HEK293 (cell line): ENCODE results near the gene UBR4.
A peak's percentile ranks its signal among the peaks of the same experiment; 100 is the strongest.

ENCODE experiments used
- CTCF ChIA-PET: fragments of 350-600 bp; formaldehyde crosslinking; extraction: SDS; loops from one replicate; lab custom pipeline; 2021; ENCODE audit warnings: antibody characterized with exemption; lab: Yijun Ruan, JAX
- POLR2A ChIA-PET: fragments of 300-600 bp; formaldehyde crosslinking; extraction: SDS; loops from one replicate; lab custom pipeline; 2020; ENCODE audit warnings: antibody characterized with exemption, inconsistent platforms; lab: Yijun Ruan, JAX
- H3K27ac ChIP-seq: fragments of 200-500 bp; sonication (Bioruptor generic); 2 replicates; pipeline ENCODE4 v1.5.1; 2014; ENCODE audit warnings: low read depth, low read length, control low read depth, inconsistent platforms; ENCODE audit errors: extremely low read depth
- H3K36me3 ChIP-seq, 2 experiments: fragments of 200-500 bp in 1 of 2; sonication (Bioruptor generic) in 1 of 2; 1 replicate in 1 of 2; 2 replicates in 1 of 2; pipeline ENCODE4 v1.5.1; 2014 to 2017; ENCODE audit warnings: inconsistent platforms in 2 of 2, low read length in 2 of 2; ENCODE audit not compliant: control insufficient read depth in 2 of 2, insufficient read depth in 1 of 2
- H3K4me1 ChIP-seq: fragments of 200-500 bp; sonication (Bioruptor generic); 2 replicates; pipeline ENCODE4 v1.5.1; 2014; ENCODE audit warnings: mild to moderate bottlenecking, low read length, inconsistent platforms; ENCODE audit not compliant: control insufficient read depth, insufficient read depth
- H3K4me3 ChIP-seq: 2 replicates; pipeline ENCODE4 v1.5.1; 2011; ENCODE audit warnings: low read depth, mild to moderate bottlenecking, control low read depth, low read length, moderate library complexity
- H3K9me3 ChIP-seq: fragments of 200-500 bp; sonication (Bioruptor generic); 2 replicates; pipeline ENCODE4 v1.5.1; 2014; ENCODE audit warnings: low read depth, low read length, inconsistent platforms; ENCODE audit not compliant: control insufficient read depth, insufficient read depth
- GLI2 ChIP-seq: fragments of 450-650 bp; formaldehyde crosslinking; IDR thresholded peaks from 2 replicates; pipeline ENCODE4; 2017; ENCODE audit warnings: missing biosample characterization, missing genetic modification characterization, low read depth, borderline replicate concordance
- SCRT2 ChIP-seq: fragments of 450-650 bp; formaldehyde crosslinking; IDR thresholded peaks from 2 replicates; pipeline ENCODE4 v1.5.1; 2016; ENCODE audit warnings: missing biosample characterization, missing genetic modification characterization
- ZBTB21 ChIP-seq: fragments of 450-650 bp; formaldehyde crosslinking; IDR thresholded peaks from 2 replicates; pipeline ENCODE4 v1.5.1; 2017; ENCODE audit warnings: missing biosample characterization, missing genetic modification characterization
- ZIC2 ChIP-seq: fragments of 450-650 bp; formaldehyde crosslinking; IDR thresholded peaks from 2 replicates; pipeline ENCODE4 v1.5.1; 2016; ENCODE audit warnings: missing biosample characterization, missing genetic modification characterization
- ZNF211 ChIP-seq: fragments of 450-650 bp; formaldehyde crosslinking; IDR thresholded peaks from 2 replicates; pipeline ENCODE4 v1.5.1; 2016; ENCODE audit warnings: low read depth, missing biosample characterization, missing genetic modification characterization
- ZNF266 ChIP-seq: fragments of 450-650 bp; formaldehyde crosslinking; IDR thresholded peaks from 2 replicates; pipeline ENCODE4 v1.5.1; 2016; ENCODE audit warnings: missing biosample characterization, missing genetic modification characterization, low read depth
- ZNF274 ChIP-seq, 2 experiments: fragments of 200-500 bp in 1 of 2; fragments of 450-650 bp in 1 of 2; sonication (Bioruptor generic) in 1 of 2; formaldehyde crosslinking in 1 of 2; IDR thresholded peaks; 2 replicates each; pipeline versions ENCODE4 v1.5.1 to v1.6.1; 2014 to 2016; ENCODE audit warnings: borderline replicate concordance in 1 of 2, inconsistent platforms in 1 of 2, low read length in 1 of 2, missing biosample characterization in 1 of 2, missing genetic modification characterization in 1 of 2
- ZNF302 ChIP-seq: fragments of 450-650 bp; formaldehyde crosslinking; IDR thresholded peaks from 2 replicates; pipeline ENCODE4 v1.5.1; 2016; ENCODE audit warnings: missing biosample characterization, missing genetic modification characterization, low read depth
- ZNF404 ChIP-seq: fragments of 450-650 bp; formaldehyde crosslinking; IDR thresholded peaks from 2 replicates; pipeline ENCODE4 v1.5.1; 2017; ENCODE audit warnings: missing biosample characterization, missing genetic modification characterization
- ZNF521 ChIP-seq: fragments of 450-650 bp; formaldehyde crosslinking; IDR thresholded peaks from 2 replicates; pipeline ENCODE4 v1.5.1; 2017; ENCODE audit warnings: missing biosample characterization, mild to moderate bottlenecking, missing genetic modification characterization
- ZNF600 ChIP-seq: fragments of 450-650 bp; formaldehyde crosslinking; IDR thresholded peaks from 2 replicates; pipeline ENCODE4 v1.5.1; 2016; ENCODE audit warnings: missing biosample characterization, missing genetic modification characterization
- ZNF768 ChIP-seq: fragments of 450-650 bp; formaldehyde crosslinking; IDR thresholded peaks from 2 replicates; pipeline ENCODE4 v1.5.1; 2018; ENCODE audit warnings: missing biosample characterization, mild to moderate bottlenecking, missing genetic modification characterization
- ZNF776 ChIP-seq: fragments of 450-650 bp; formaldehyde crosslinking; IDR thresholded peaks from 2 replicates; pipeline ENCODE4 v1.5.0; 2017; ENCODE audit warnings: missing biosample characterization, missing genetic modification characterization, borderline replicate concordance
- ZNF785 ChIP-seq: fragments of 450-650 bp; formaldehyde crosslinking; IDR thresholded peaks from 2 replicates; pipeline ENCODE4 v1.5.1; 2016; ENCODE audit warnings: missing biosample characterization, missing genetic modification characterization
- ZSCAN16 ChIP-seq: fragments of 450-650 bp; formaldehyde crosslinking; IDR thresholded peaks from 2 replicates; pipeline ENCODE4 v1.5.1; 2016; ENCODE audit warnings: missing biosample characterization, missing genetic modification characterization
- ZXDB ChIP-seq: fragments of 450-650 bp; formaldehyde crosslinking; IDR thresholded peaks from 2 replicates; pipeline ENCODE4 v1.5.1; 2016; ENCODE audit warnings: missing biosample characterization, missing genetic modification characterization
- TF ChIP-seq, protein P1 (sequence below): fragments of 450-650 bp; formaldehyde crosslinking; IDR thresholded peaks from 2 replicates; pipeline ENCODE4 v1.5.1; 2016; ENCODE audit warnings: missing biosample characterization, missing genetic modification characterization
- TF ChIP-seq, protein P2 (sequence below): fragments of 450-650 bp; formaldehyde crosslinking; IDR thresholded peaks from 2 replicates; pipeline ENCODE4 v1.5.1; 2016; ENCODE audit warnings: missing biosample characterization, missing genetic modification characterization
- TF ChIP-seq, protein P3 (sequence below): fragments of 450-650 bp; formaldehyde crosslinking; IDR thresholded peaks from 2 replicates; pipeline ENCODE4 v1.5.1; 2016; ENCODE audit warnings: missing biosample characterization, missing genetic modification characterization
- TF ChIP-seq, protein P4 (sequence below): fragments of 450-650 bp; formaldehyde crosslinking; IDR thresholded peaks from 2 replicates; pipeline ENCODE4 v1.5.1; 2016; ENCODE audit warnings: missing biosample characterization, missing genetic modification characterization

Gene UBR4

DNA sequence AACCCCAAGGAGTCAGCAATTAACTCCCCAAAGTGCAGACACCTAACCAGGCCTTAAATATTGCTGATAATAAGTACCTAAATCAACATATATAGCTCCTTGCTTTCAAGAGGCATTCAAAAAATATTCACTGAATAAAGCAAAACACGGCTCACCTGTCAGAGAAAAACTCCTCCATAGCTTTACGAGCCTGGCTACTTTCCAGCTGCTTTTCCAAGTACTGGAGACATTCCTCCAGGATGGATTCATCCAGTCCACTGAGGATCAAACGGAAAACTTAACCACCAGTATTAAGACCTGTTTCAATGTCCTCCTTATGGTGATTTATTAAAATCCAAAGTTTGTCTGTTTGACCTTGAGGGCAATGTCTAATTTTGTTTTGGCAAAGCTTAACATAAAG, 44.6 kb downstream of the UBR4 start:
- Histone ChIP-seq H3K27ac (no peak overlapping the region), H3K36me3 (peaks cover 54 to 100% of the 10 kb centered on the region in 2 experiments), H3K4me1 (no peaks in the 10 kb centered on the region), H3K9me3 (no peaks in the 10 kb centered on the region), H3K4me3 (no peak overlapping the region)
- ChIA-PET POLR2A (interaction anchor here (0.6 kb wide), 1 partner anchor 561 kb away, joined by 3 read pairs; no protein-coding TSS in a partner anchor), CTCF (interaction anchor here (0.6 to 2.0 kb wide), 5 partner anchors 8 to 539 kb away, joined by 3 to 6 read pairs (median 5); no protein-coding TSS in a partner anchor)
- TF ChIP-seq ZIC2 (tag by site-specific recombination) (no peak), ZNF600 (tag by site-specific recombination) (no peak), ZNF776 (no peak), ZNF211 (tag by site-specific recombination) (no peak), ZSCAN16 (no peak), ZNF404 (tag by site-specific recombination) (no peak), ZNF274 (IDR thresholded peaks at IDR 0.05; ENCODE audit: low read length) (no peak), ZNF274 (tag by site-specific recombination; IDR thresholded peaks at IDR 0.05; ENCODE audit: borderline replicate concordance) (no peak), ZBTB21 (tag by site-specific recombination) (no peak), GLI2 (tag by site-specific recombination) (no peak), ZXDB (tag by site-specific recombination) (no peak), ZNF266 (tag by site-specific recombination) (no peak), ZNF302 (no peak), ZNF521 (tag by site-specific recombination) (no peak), ZNF768 (tag by site-specific recombination) (no peak)
- TF ChIP-seq, protein P1, sequence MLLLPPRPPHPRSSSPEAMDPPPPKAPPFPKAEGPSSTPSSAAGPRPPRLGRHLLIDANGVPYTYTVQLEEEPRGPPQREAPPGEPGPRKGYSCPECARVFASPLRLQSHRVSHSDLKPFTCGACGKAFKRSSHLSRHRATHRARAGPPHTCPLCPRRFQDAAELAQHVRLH (tag by site-specific recombination) = no peak
- TF ChIP-seq, protein P2, sequence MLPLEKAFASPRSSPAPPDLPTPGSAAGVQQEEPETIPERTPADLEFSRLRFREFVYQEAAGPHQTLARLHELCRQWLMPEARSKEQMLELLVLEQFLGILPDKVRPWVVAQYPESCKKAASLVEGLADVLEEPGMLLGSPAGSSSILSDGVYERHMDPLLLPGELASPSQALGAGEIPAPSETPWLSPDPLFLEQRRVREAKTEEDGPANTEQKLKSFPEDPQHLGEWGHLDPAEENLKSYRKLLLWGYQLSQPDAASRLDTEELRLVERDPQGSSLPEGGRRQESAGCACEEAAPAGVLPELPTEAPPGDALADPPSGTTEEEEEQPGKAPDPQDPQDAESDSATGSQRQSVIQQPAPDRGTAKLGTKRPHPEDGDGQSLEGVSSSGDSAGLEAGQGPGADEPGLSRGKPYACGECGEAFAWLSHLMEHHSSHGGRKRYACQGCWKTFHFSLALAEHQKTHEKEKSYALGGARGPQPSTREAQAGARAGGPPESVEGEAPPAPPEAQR (tag by site-specific recombination) = no peak
- TF ChIP-seq, protein P3, sequence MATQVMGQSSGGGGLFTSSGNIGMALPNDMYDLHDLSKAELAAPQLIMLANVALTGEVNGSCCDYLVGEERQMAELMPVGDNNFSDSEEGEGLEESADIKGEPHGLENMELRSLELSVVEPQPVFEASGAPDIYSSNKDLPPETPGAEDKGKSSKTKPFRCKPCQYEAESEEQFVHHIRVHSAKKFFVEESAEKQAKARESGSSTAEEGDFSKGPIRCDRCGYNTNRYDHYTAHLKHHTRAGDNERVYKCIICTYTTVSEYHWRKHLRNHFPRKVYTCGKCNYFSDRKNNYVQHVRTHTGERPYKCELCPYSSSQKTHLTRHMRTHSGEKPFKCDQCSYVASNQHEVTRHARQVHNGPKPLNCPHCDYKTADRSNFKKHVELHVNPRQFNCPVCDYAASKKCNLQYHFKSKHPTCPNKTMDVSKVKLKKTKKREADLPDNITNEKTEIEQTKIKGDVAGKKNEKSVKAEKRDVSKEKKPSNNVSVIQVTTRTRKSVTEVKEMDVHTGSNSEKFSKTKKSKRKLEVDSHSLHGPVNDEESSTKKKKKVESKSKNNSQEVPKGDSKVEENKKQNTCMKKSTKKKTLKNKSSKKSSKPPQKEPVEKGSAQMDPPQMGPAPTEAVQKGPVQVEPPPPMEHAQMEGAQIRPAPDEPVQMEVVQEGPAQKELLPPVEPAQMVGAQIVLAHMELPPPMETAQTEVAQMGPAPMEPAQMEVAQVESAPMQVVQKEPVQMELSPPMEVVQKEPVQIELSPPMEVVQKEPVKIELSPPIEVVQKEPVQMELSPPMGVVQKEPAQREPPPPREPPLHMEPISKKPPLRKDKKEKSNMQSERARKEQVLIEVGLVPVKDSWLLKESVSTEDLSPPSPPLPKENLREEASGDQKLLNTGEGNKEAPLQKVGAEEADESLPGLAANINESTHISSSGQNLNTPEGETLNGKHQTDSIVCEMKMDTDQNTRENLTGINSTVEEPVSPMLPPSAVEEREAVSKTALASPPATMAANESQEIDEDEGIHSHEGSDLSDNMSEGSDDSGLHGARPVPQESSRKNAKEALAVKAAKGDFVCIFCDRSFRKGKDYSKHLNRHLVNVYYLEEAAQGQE (tag by site-specific recombination) = no peak
- TF ChIP-seq, protein P4, sequence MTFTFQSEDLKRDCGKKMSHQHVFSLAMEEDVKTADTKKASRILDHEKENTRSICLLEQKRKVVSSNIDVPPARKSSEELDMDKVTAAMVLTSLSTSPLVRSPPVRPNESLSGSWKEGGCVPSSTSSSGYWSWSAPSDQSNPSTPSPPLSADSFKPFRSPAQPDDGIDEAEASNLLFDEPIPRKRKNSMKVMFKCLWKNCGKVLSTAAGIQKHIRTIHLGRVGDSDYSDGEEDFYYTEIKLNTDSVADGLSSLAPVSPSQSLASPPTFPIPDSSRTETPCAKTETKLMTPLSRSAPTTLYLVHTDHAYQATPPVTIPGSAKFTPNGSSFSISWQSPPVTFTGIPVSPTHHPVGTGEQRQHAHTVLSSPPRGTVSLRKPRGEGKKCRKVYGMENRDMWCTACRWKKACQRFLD = no peak

DNA sequence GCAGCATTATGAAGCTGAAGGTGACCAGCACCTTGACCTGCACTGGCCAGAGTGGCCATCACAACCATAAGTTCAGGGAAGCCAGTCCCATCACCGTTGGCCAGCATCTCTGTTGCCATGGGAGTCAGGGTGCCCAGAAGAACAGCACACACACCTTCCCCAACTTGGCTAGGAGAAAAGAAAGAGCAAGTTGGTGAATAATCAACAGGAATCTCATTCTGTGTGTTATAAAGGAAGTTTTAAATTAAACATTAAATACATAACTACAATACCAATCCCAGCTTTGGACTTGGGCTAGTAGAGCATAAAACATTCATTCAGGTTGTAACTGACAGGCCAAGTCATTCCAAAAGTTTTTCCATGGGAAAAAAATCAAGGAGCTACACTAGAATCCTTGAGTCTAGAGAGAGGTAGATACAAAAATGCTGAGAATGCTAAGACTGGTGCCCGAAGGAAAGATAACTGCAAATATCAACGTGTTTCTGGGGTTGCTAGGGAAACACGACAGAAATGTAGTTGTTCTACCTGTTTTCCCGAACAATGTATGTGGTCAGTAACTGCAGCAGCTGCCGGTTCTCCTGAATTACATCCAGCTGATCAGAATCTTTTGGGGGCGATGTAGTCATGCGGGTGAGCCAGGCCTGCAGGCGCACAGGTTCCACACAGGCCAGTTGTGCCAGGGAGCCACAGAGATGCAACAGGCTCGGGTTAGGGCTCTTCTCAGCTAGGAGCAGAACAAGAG, 45.6 kb downstream of the UBR4 start:
- no peak overlapping the region for H3K27ac ChIP-seq
- H3K9me3 ChIP-seq = no peaks in the 10 kb centered on the region
- no peak overlapping the region for H3K4me3 ChIP-seq
- TF ChIP-seq SCRT2 (tag by site-specific recombination) = 0 out of 2 replicates have a peak, but pooled peaks have one; percentile 11
- TF ChIP-seq ZNF785 = no peak
- H3K4me1 ChIP-seq = no peaks in the 10 kb centered on the region
- H3K36me3 ChIP-seq = peaks cover 55 to 100% of the 10 kb centered on the region in 2 experiments
- ChIA-PET POLR2A (interaction anchor here (0.7 kb wide), 1 partner anchor 963 kb away, joined by 3 read pairs; no protein-coding TSS in a partner anchor), CTCF (interaction anchor here (0.8 to 2.0 kb wide), 5 partner anchors 14 to 251 kb away, joined by 3 to 6 read pairs (median 5); no protein-coding TSS in a partner anchor)
